ENCODE measurements around the gene TIMM21.

DNA sequence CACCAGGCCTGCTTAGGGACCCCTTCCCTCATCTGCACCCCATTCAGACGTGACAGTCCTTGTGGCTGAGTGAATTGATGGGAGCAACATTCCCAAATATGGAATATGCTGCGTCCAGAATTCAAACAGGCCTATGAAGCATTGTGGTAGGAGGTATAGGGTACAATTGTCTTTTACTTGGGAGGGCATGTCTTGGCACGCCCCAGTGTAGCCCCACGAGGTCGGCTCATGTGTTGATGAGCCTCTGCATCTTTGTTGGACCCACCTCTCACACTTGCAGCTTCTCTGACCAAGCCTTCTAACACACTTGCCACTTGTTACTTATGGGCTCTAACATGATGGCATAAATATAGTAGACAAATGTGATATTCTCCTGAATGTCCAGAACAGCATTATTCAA, 1.6 kb downstream of the TIMM21 start:
- TF ChIP-seq, protein P1, sequence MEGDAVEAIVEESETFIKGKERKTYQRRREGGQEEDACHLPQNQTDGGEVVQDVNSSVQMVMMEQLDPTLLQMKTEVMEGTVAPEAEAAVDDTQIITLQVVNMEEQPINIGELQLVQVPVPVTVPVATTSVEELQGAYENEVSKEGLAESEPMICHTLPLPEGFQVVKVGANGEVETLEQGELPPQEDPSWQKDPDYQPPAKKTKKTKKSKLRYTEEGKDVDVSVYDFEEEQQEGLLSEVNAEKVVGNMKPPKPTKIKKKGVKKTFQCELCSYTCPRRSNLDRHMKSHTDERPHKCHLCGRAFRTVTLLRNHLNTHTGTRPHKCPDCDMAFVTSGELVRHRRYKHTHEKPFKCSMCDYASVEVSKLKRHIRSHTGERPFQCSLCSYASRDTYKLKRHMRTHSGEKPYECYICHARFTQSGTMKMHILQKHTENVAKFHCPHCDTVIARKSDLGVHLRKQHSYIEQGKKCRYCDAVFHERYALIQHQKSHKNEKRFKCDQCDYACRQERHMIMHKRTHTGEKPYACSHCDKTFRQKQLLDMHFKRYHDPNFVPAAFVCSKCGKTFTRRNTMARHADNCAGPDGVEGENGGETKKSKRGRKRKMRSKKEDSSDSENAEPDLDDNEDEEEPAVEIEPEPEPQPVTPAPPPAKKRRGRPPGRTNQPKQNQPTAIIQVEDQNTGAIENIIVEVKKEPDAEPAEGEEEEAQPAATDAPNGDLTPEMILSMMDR (IDR thresholded peaks at IDR 0.05; ENCODE audit: poor library complexity) = no peak
- TF ChIP-seq EZH2phosphoT487 (IDR thresholded peaks at IDR 0.05; ENCODE audit: low read depth, severe bottlenecking, unreplicated experiment) = no peak
- TF ChIP-seq EZH2 (IDR thresholded peaks at IDR 0.05; ENCODE audit: borderline replicate concordance) = no peak

Data from hepatocyte (in vitro differentiated cells).